Eye (tissue), 1 donor: ENCODE measurements around the gene TCERG1L.

Experiments used
- DNase-seq: peaks from one replicate; pipeline ENCODE4 v3.0.0-alpha.2; 2015

Gene TCERG1L

GRCh38 chr10:131050162-131050766 is 261.3 kb downstream of the TCERG1L start:
- no peak for DNase-seq

- DNase-seq = peak; percentile 72
Measured at GRCh38 chr10:131049016-131049415, 262.5 kb downstream of the TCERG1L start.

GRCh38 chr10:131048606-131049005 is 262.9 kb downstream of the TCERG1L start:
- no peak for DNase-seq

- no peak for DNase-seq
Measured at GRCh38 chr10:131047501-131047900, 264.0 kb downstream of the TCERG1L start.

- DNase-seq = no peak
Measured at GRCh38 chr10:131046194-131046593, 265.3 kb downstream of the TCERG1L start.

- DNase-seq = no peak
Measured at GRCh38 chr10:131044379-131045111, 267.0 kb downstream of the TCERG1L start.

- DNase-seq = no peak
Measured at GRCh38 chr10:131043039-131043691, 268.4 kb downstream of the TCERG1L start.
